ENCODE measurements around the gene CADPS2.

The CADPS2 gene

GRCh38 chr7:122465296-122465695 lies 421.0 kb downstream of the CADPS2 start:
- no peaks in the 10 kb centered on the region for H3K27me3 ChIP-seq (ENCODE audit: insufficient read depth, poor library complexity, severe bottlenecking)
- H3K4me3 ChIP-seq (replicated peaks; ENCODE audit: insufficient read depth, low read length): no peak overlapping the region
- TF ChIP-seq POLR2AphosphoS5 (IDR thresholded peaks at IDR 0.05; ENCODE audit: low read depth): no peak
- TF ChIP-seq CTCF (IDR thresholded peaks at IDR 0.05; ENCODE audit: insufficient read depth, low read length): no peak
- no peak for TF ChIP-seq SPI1 (IDR thresholded peaks at IDR 0.05; ENCODE audit: borderline replicate concordance, low read depth)
- TF ChIP-seq GABPA (IDR thresholded peaks at IDR 0.05; ENCODE audit: low read depth): no peak
- TF ChIP-seq REST (IDR thresholded peaks at IDR 0.05; ENCODE audit: insufficient replicate concordance, low read depth): no peak
- no peak for DNase-seq (ENCODE audit: low read depth in 1 of 2, low spot score in 1 of 2)
- H3K27ac ChIP-seq (replicated peaks): no peak overlapping the region

- no peak for TF ChIP-seq SPI1 (IDR thresholded peaks at IDR 0.05; ENCODE audit: borderline replicate concordance, low read depth)
- no peak for TF ChIP-seq GABPA (IDR thresholded peaks at IDR 0.05; ENCODE audit: low read depth)
- TF ChIP-seq CTCF (IDR thresholded peaks at IDR 0.05; ENCODE audit: insufficient read depth, low read length): no peak
- no peak for TF ChIP-seq REST (IDR thresholded peaks at IDR 0.05; ENCODE audit: insufficient replicate concordance, low read depth)
- TF ChIP-seq POLR2AphosphoS5 (IDR thresholded peaks at IDR 0.05; ENCODE audit: low read depth): no peak
- no peak overlapping the region for H3K4me3 ChIP-seq (replicated peaks; ENCODE audit: insufficient read depth, low read length)
- no peak for DNase-seq (ENCODE audit: low read depth in 1 of 2, low spot score in 1 of 2)
- no peak overlapping the region for H3K27ac ChIP-seq (replicated peaks)
- H3K27me3 ChIP-seq (ENCODE audit: insufficient read depth, poor library complexity, severe bottlenecking): no peaks in the 10 kb centered on the region
These were observed 422.6 kb downstream of the CADPS2 start for GRCh38 chr7:122463631-122464030.

- Histone ChIP-seq H3K4me3 (replicated peaks; ENCODE audit: insufficient read depth, low read length) (no peak overlapping the region), H3K27ac (replicated peaks) (no peak overlapping the region), H3K27me3 (ENCODE audit: insufficient read depth, poor library complexity, severe bottlenecking) (no peaks in the 10 kb centered on the region)
- no peak for DNase-seq (ENCODE audit: low read depth in 1 of 2, low spot score in 1 of 2)
- TF ChIP-seq SPI1 (IDR thresholded peaks at IDR 0.05; ENCODE audit: borderline replicate concordance, low read depth): no peak
- TF ChIP-seq GABPA (IDR thresholded peaks at IDR 0.05; ENCODE audit: low read depth): no peak
- TF ChIP-seq REST (IDR thresholded peaks at IDR 0.05; ENCODE audit: insufficient replicate concordance, low read depth): no peak
- TF ChIP-seq CTCF (IDR thresholded peaks at IDR 0.05; ENCODE audit: insufficient read depth, low read length): no peak
- TF ChIP-seq POLR2AphosphoS5 (IDR thresholded peaks at IDR 0.05; ENCODE audit: low read depth): no peak
These were observed 425.3 kb downstream of the CADPS2 start for GRCh38 chr7:122460936-122461335.

All from HL-60 (cell line).